Ectodermal cell (in vitro differentiated cells): ENCODE results near the gene BAIAP3.
A peak's percentile ranks its signal among the peaks of the same experiment; 100 is the strongest.

ENCODE experiments used
- H3K27ac ChIP-seq: 2 replicates; pipeline ENCODE4 v1.7.0; 2013; ENCODE audit warnings: mild to moderate bottlenecking, low read depth, low read length; ENCODE audit not compliant: insufficient read depth, poor library complexity, severe bottlenecking
- H3K27me3 ChIP-seq: 2 replicates; pipeline ENCODE4 v1.7.0; 2013; ENCODE audit warnings: mild to moderate bottlenecking, low read length; ENCODE audit not compliant: insufficient read depth, control insufficient read depth, poor library complexity, severe bottlenecking
- H3K36me3 ChIP-seq: one replicate; pipeline ENCODE4 v1.7.0; 2013; ENCODE audit warnings: low read length; ENCODE audit not compliant: control insufficient read depth, insufficient read depth
- H3K4me1 ChIP-seq: one replicate; pipeline ENCODE4 v1.7.0; 2013; ENCODE audit warnings: low read length; ENCODE audit not compliant: control insufficient read depth, insufficient read depth
- H3K4me3 ChIP-seq: 2 replicates; pipeline ENCODE4 v1.7.0; 2013; ENCODE audit warnings: low read depth, low read length, control low read depth; ENCODE audit not compliant: insufficient read depth
- H3K9me3 ChIP-seq: 2 replicates; pipeline ENCODE4 v1.7.0; 2013; ENCODE audit warnings: mild to moderate bottlenecking, low read length, moderate library complexity; ENCODE audit not compliant: control insufficient read depth
- WGBS, 2 experiments: methylation state at CpG; one replicate each; pipeline ENCODE4 v1.1.7; 2013; ENCODE audit warnings: missing lambda C conversion rate in 2 of 2; 5-methylcytosine and 5-hydroxymethylcytosine counted together

BAIAP3 gene

GRCh38 chr16:1309888-1310831 is 23.3 kb upstream of the BAIAP3 start:
- Histone ChIP-seq H3K4me1 (peaks cover 12% of the 10 kb centered on the region), H3K27ac (peak overlapping the region; percentile 26), H3K9me3 (no peaks in the 10 kb centered on the region), H3K36me3 (peaks cover 26% of the 10 kb centered on the region), H3K27me3 (no peaks in the 10 kb centered on the region), H3K4me3 (peak overlapping the region; percentile 95)
- 1 to 2% methylated on average over 77 of the region's 77 CpGs for WGBS, 2 experiments

GRCh38 chr16:1310832-1311200 is 22.6 kb upstream of the BAIAP3 start:
- Histone ChIP-seq H3K36me3 (peaks cover 32% of the 10 kb centered on the region), H3K4me1 (peaks cover 12% of the 10 kb centered on the region), H3K27ac (no peak overlapping the region), H3K9me3 (no peaks in the 10 kb centered on the region), H3K27me3 (no peaks in the 10 kb centered on the region), H3K4me3 (peak overlapping the region; percentile 95)
- WGBS, 2 experiments, result 4 to 5% methylated on average over 14 of the region's 14 CpGs

GRCh38 chr16:1311212-1311737 is 22.2 kb upstream of the BAIAP3 start:
- no peaks in the 10 kb centered on the region for H3K9me3 ChIP-seq
- peaks cover 37% of the 10 kb centered on the region for H3K36me3 ChIP-seq
- no peak overlapping the region for H3K27ac ChIP-seq
- peaks cover 12% of the 10 kb centered on the region for H3K4me1 ChIP-seq
- 41 to 48% methylated on average over 13 of the region's 13 CpGs for WGBS, 2 experiments
- peak overlapping the region; percentile 95 for H3K4me3 ChIP-seq
- no peaks in the 10 kb centered on the region for H3K27me3 ChIP-seq

- H3K27me3 ChIP-seq, result no peaks in the 10 kb centered on the region
- peaks cover 43% of the 10 kb centered on the region for H3K36me3 ChIP-seq
- H3K27ac ChIP-seq, result no peak overlapping the region
- H3K4me1 ChIP-seq, result peaks cover 12% of the 10 kb centered on the region
- WGBS, 2 experiments, result 87% methylated on average over 35 of the region's 35 CpGs
- H3K4me3 ChIP-seq, result peak overlapping the region; percentile 95
- no peaks in the 10 kb centered on the region for H3K9me3 ChIP-seq
Measured at GRCh38 chr16:1311738-1312466, 21.5 kb upstream of the BAIAP3 start.

GRCh38 chr16:1312467-1312816 is 21.0 kb upstream of the BAIAP3 start:
- Histone ChIP-seq H3K27ac (no peak overlapping the region), H3K9me3 (no peaks in the 10 kb centered on the region), H3K4me1 (peaks cover 12% of the 10 kb centered on the region), H3K36me3 (peaks cover 43% of the 10 kb centered on the region), H3K4me3 (no peak overlapping the region), H3K27me3 (no peaks in the 10 kb centered on the region)
- 94 to 97% methylated on average over 16 of the region's 16 CpGs for WGBS, 2 experiments

GRCh38 chr16:1312903-1313302 is 20.5 kb upstream of the BAIAP3 start:
- Histone ChIP-seq H3K27me3 (no peaks in the 10 kb centered on the region), H3K36me3 (peaks cover 48% of the 10 kb centered on the region), H3K27ac (no peak overlapping the region), H3K4me3 (no peak overlapping the region), H3K4me1 (peaks cover 12% of the 10 kb centered on the region), H3K9me3 (no peaks in the 10 kb centered on the region)
- 96% methylated on average over 15 of the region's 15 CpGs for WGBS, 2 experiments

GRCh38 chr16:1313721-1314369 is 19.6 kb upstream of the BAIAP3 start:
- WGBS, 2 experiments, result 93% methylated on average over 38 of the region's 38 CpGs
- Histone ChIP-seq H3K4me1 (peaks cover 12% of the 10 kb centered on the region), H3K36me3 (peaks cover 57% of the 10 kb centered on the region), H3K9me3 (no peaks in the 10 kb centered on the region), H3K27me3 (no peaks in the 10 kb centered on the region), H3K27ac (no peak overlapping the region), H3K4me3 (no peak overlapping the region)

GRCh38 chr16:1314399-1315068 is 18.9 kb upstream of the BAIAP3 start:
- 96 to 97% methylated on average over 28 of the region's 28 CpGs for WGBS, 2 experiments
- H3K27ac ChIP-seq, result no peak overlapping the region

GRCh38 chr16:1315081-1316032 is 18.1 kb upstream of the BAIAP3 start:
- Histone ChIP-seq H3K4me3 (no peak overlapping the region), H3K36me3 (peaks cover 72% of the 10 kb centered on the region), H3K27me3 (no peaks in the 10 kb centered on the region), H3K27ac (no peak overlapping the region), H3K9me3 (no peaks in the 10 kb centered on the region), H3K4me1 (peaks cover 12% of the 10 kb centered on the region)
- 90% methylated on average over 46 of the region's 46 CpGs for WGBS, 2 experiments

More at GRCh38 chr16:1314399-1315068, 18.9 kb upstream of the BAIAP3 start:
- Histone ChIP-seq H3K27me3 (no peaks in the 10 kb centered on the region), H3K36me3 (peaks cover 63% of the 10 kb centered on the region), H3K4me1 (peaks cover 12% of the 10 kb centered on the region), H3K4me3 (no peak overlapping the region), H3K9me3 (no peaks in the 10 kb centered on the region)
